T-cell (primary cell): Measurements from ENCODE around the gene RNASET2. TPM values are rescaled to one million over a fixed set of nuclear protein-coding genes. Genes with fewer than 3 reads are reported as not detected.

Source experiments
- ATAC-seq, 4 experiments: fragments of 200-7000 bp in 3 of 4; fragments of 150-1000 bp in 1 of 4; cut with Tn5 transposase; replicated peaks in 1 of 4; 1 replicate in 3 of 4; 2 replicates in 1 of 4; pipeline ENCODE4 v1.10.0; 2021; ENCODE audit warnings: moderate library complexity in 3 of 4, mild to moderate bottlenecking in 2 of 4, moderate number of reproducible peaks in 1 of 4
- CTCF ChIA-PET, 2 donors: fragments of 300-600 bp; sonication (Branson Sonifier 250); formaldehyde crosslinking; loops; one replicate each; lab custom pipeline; 2022; ENCODE audit warnings: antibody characterized with exemption in 2 of 2; lab: Charles Lee
- POLR2A ChIA-PET, 2 donors: fragments of 300-600 bp; sonication (Branson Sonifier 250); formaldehyde crosslinking; loops; one replicate each; lab custom pipeline; 2022; ENCODE audit warnings: antibody characterized with exemption in 2 of 2; lab: Charles Lee
- DNase-seq, 35 experiments: peaks; one replicate each; pipeline versions ENCODE4 v3.0.0 to v3.0.0-alpha.2; 2013 to 2023
- H3K27ac ChIP-seq: one replicate; pipeline ENCODE4 v1.5.1; 2013; ENCODE audit warnings: low read length
- H3K27me3 ChIP-seq, 2 experiments: replicated peaks in 1 of 2; 1 replicate in 1 of 2; 2 replicates in 1 of 2; pipeline versions ENCODE4 v1.6.1 to v1.7.0; 2013; ENCODE audit warnings: low read length in 1 of 2, mixed read lengths in 1 of 2; ENCODE audit not compliant: control insufficient read depth in 2 of 2, insufficient read depth in 2 of 2; ENCODE audit errors: extremely low read depth in 1 of 2
- H3K36me3 ChIP-seq, 2 donors: 1 replicate in 1 of 2; 2 replicates in 1 of 2; pipeline versions ENCODE4 v1.6.1 to v1.7.0; 2013; ENCODE audit warnings: low read length in 1 of 2; ENCODE audit not compliant: control insufficient read depth in 2 of 2, insufficient read depth in 1 of 2; ENCODE audit errors: extremely low read depth in 1 of 2
- H3K4me1 ChIP-seq, 2 experiments: 1 replicate in 1 of 2; 2 replicates in 1 of 2; pipeline versions ENCODE4 v1.6.1 to v1.7.0; 2013; ENCODE audit warnings: low read length in 2 of 2, mixed read lengths in 1 of 2; ENCODE audit not compliant: insufficient read depth in 2 of 2, control insufficient read depth in 1 of 2; ENCODE audit errors: extremely low read depth in 1 of 2
- H3K4me3 ChIP-seq, 2 donors: 1 replicate in 1 of 2; 2 replicates in 1 of 2; pipeline versions ENCODE4 v1.5.1 to v1.7.0; 2013; ENCODE audit warnings: mild to moderate bottlenecking in 2 of 2, low read length in 1 of 2, moderate library complexity in 1 of 2; ENCODE audit not compliant: control insufficient read depth in 1 of 2; ENCODE audit errors: extremely low read depth in 1 of 2
- H3K9me3 ChIP-seq: 2 replicates; pipeline ENCODE4 v1.7.0; 2013
- H3K27ac Mint-ChIP-seq, 2 donors: one replicate each; pipeline ENCODE4 v1.8.0; 2020 to 2021; ENCODE audit warnings: mild to moderate bottlenecking in 2 of 2, mixed read lengths in 2 of 2
- H3K27me3 Mint-ChIP-seq, 2 donors: one replicate each; pipeline ENCODE4 v1.8.0; 2021 to 2022; ENCODE audit warnings: mixed read lengths in 2 of 2
- H3K36me3 Mint-ChIP-seq: one replicate; pipeline ENCODE4 v1.8.0; 2021; ENCODE audit warnings: mixed read lengths
- H3K4me1 Mint-ChIP-seq, 3 donors: one replicate each; pipeline ENCODE4 v1.8.0; 2020 to 2022; ENCODE audit warnings: mixed read lengths in 3 of 3, mild to moderate bottlenecking in 1 of 3
- H3K4me3 Mint-ChIP-seq, 3 donors: one replicate each; pipeline ENCODE4 v1.8.0; 2020 to 2022; ENCODE audit warnings: mild to moderate bottlenecking in 3 of 3, mixed read lengths in 3 of 3, moderate library complexity in 3 of 3
- H3K9me3 Mint-ChIP-seq, 3 donors: one replicate each; pipeline ENCODE4 v1.8.0; 2020 to 2022; ENCODE audit warnings: mixed read lengths in 3 of 3
- WGBS: methylation state at CpG from one replicate; pipeline ENCODE4 v1.1.5; 2013; ENCODE audit warnings: missing lambda C conversion rate; ENCODE audit not compliant: insufficient coverage; 5-methylcytosine and 5-hydroxymethylcytosine counted together
- total RNA-seq, 35 experiments: library from RNA in 6 of 35; stranded (reverse) in 6 of 35; fragments of 120-200 nt in 1 of 35; gene quantifications; one replicate each; pipeline versions ENCODE4 v1.2.1 to v1.2.4 and lab custom pipeline; 2013 to 2026

Gene RNASET2
- total RNA-seq (100 to 1,000 TPM; 121 to 275 (median 252) TPM), total RNA-seq (lab: John Stamatoyannopoulos, UW) (16.2 to 236 (median 122) reads per million in 29 experiments)
- 174 TPM for total RNA-seq (2013)

- peaks cover 68 to 77% (median 76%) of the 10 kb centered on the region in 3 donors for H3K4me1 Mint-ChIP-seq
- ChIA-PET CTCF (interaction anchor here (0.9 to 1.6 kb wide), 6 partner anchors 9 to 34 kb away, joined by 3 to 10 read pairs (median 4); no protein-coding TSS in a partner anchor), POLR2A (interaction anchor here (0.5 to 1.5 kb wide), 10 partner anchors 8 to 88 kb away, joined by 3 to 5 read pairs (median 4); no protein-coding TSS in a partner anchor)
Measured at GRCh38 chr6:166956444-166957086, at the start of gene RNASET2. Gene RNASET2, minus strand, starts transcription at chr6:166956550. Its CDS starts 368 bp downstream, at chr6:166956182.

GRCh38 chr6:167005350-167006159 is 49.2 kb upstream of the RNASET2 start:
- ATAC-seq, result no peak

More at GRCh38 chr6:166956444-166957086, at the start of gene RNASET2:
- Histone ChIP-seq H3K9me3 (no peaks in the 10 kb centered on the region), H3K4me1 (peaks cover 48 to 82% of the 10 kb centered on the region in 2 experiments), H3K4me3 (peak within 1 kb of the TSS; percentile 86 to 92), H3K27me3 (no peaks in the 10 kb centered on the region), H3K27ac (peak within 1 kb of the TSS; percentile 96), H3K36me3 (peaks cover 4 to 8% of the 10 kb centered on the region in 2 donors)
- peak within 1 kb of the TSS; percentile 99 for H3K27ac Mint-ChIP-seq
- under 1% methylated on average over 69 of the region's 71 CpGs for WGBS
- DNase-seq, result peak; percentile 91 to 100 (median 98)
- peak within 1 kb of the TSS; percentile 92 for H3K4me3 Mint-ChIP-seq
- H3K36me3 Mint-ChIP-seq, result peaks cover 15% of the 10 kb centered on the region
- H3K27me3 Mint-ChIP-seq, result no peaks in the 10 kb centered on the region
- peak; percentile 82 to 89 (median 86) for ATAC-seq
- no peaks in the 10 kb centered on the region for H3K9me3 Mint-ChIP-seq

DNA sequence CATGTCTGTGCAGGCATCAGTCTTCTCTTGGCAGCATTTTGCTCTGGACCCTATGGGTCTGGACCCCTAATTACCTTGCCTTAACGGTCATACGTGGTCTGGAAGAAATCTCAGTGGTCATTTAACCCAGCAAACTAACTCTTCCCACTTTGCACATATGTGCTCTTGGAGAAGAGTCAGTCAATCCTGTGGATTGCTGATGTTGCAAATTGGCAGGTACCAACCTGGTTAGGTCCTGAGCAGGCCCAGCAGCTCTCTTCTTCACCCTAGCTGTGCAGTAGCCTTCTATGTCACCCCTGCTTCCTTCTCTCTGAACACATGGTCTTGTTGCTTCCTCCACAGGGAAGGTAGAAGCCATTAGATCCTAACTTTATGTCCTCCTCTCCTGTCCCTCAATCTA is 44.4 kb upstream of the RNASET2 start:
- no peaks in the 10 kb centered on the region for H3K27me3 Mint-ChIP-seq
- no peak overlapping the region for H3K27ac ChIP-seq
- peak overlapping the region; percentile 83 to 88 (median 85) for H3K4me3 Mint-ChIP-seq
- H3K36me3 ChIP-seq, result peaks cover 2 to 15% of the 10 kb centered on the region in 2 donors
- H3K4me1 ChIP-seq, result peaks cover 6 to 19% of the 10 kb centered on the region in 2 experiments
- no peak for ATAC-seq
- H3K27me3 ChIP-seq, result no peaks in the 10 kb centered on the region
- peak overlapping the region in 1 of 2 donors; percentile 44 for H3K27ac Mint-ChIP-seq
- H3K4me3 ChIP-seq, result no peak overlapping the region
- CTCF ChIA-PET, result interaction anchor here (1.1 to 1.2 kb wide), 3 partner anchors 141 to 620 kb away, joined by 3 to 8 read pairs (median 7); no protein-coding TSS in a partner anchor
- peaks cover 13% of the 10 kb centered on the region for H3K36me3 Mint-ChIP-seq
- H3K9me3 ChIP-seq, result no peaks in the 10 kb centered on the region
- H3K4me1 Mint-ChIP-seq, result peaks cover 31 to 40% (median 34%) of the 10 kb centered on the region in 3 donors
- no peak for DNase-seq
- H3K9me3 Mint-ChIP-seq, result no peaks in the 10 kb centered on the region
- POLR2A ChIA-PET, result no interaction called here
- WGBS, result no CpG with 5 or more reads among the region's 2 CpGs

More at GRCh38 chr6:167005350-167006159, 49.2 kb upstream of the RNASET2 start:
- Mint-ChIP-seq H3K4me1 (peaks cover 17 to 19% (median 18%) of the 10 kb centered on the region in 3 donors), H3K27ac (no peak overlapping the region), H3K36me3 (peaks cover 42% of the 10 kb centered on the region), H3K4me3 (no peak overlapping the region), H3K27me3 (no peaks in the 10 kb centered on the region), H3K9me3 (no peaks in the 10 kb centered on the region)
- no peak overlapping the region for H3K27ac ChIP-seq
- WGBS, result 97% methylated on average over 5 of the region's 12 CpGs
- no peaks in the 10 kb centered on the region for H3K27me3 ChIP-seq
- ChIA-PET POLR2A (interaction anchor here in 1 of 2 donors (0.5 kb wide), 1 partner anchor 27 kb away, joined by 11 read pairs; no protein-coding TSS in a partner anchor), CTCF (interaction anchor here in 1 of 2 donors (2.2 kb wide), 1 partner anchor 16 kb away, joined by 6 read pairs; no protein-coding TSS in a partner anchor)
- no peaks in the 10 kb centered on the region for H3K9me3 ChIP-seq
- no peak overlapping the region for H3K4me3 ChIP-seq
- H3K4me1 ChIP-seq, result peaks cover 2 to 6% of the 10 kb centered on the region in 2 experiments
- DNase-seq, result no peak
- peaks cover 6 to 37% of the 10 kb centered on the region in 2 donors for H3K36me3 ChIP-seq

DNA sequence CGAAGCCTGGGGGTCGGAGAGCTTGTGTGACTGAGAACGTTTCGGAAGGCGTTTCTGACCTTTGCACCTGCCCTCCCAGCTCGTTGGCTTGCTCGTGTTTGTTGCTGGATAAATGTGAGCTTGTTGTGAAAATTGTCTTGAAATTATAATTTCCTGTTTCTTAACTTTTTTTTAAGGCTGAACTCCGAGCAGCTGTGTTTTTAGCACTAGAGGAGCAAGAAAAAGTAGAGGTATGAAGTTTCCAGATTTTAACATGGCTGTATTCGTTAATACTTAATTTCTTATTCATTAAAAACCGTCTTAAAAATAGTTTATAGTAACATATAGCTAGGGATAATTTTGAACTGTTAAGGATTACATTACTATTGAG is 43.5 kb upstream of the RNASET2 start:
- ATAC-seq (no peak), DNase-seq (peak in 5 of 35 experiments; percentile 1 to 35 (median 4))
- Mint-ChIP-seq H3K27ac (peak overlapping the region; percentile 72 to 75), H3K36me3 (peaks cover 8% of the 10 kb centered on the region), H3K9me3 (no peaks in the 10 kb centered on the region), H3K4me3 (peak overlapping the region; percentile 83 to 88 (median 85)), H3K4me1 (peaks cover 30 to 40% (median 32%) of the 10 kb centered on the region in 3 donors), H3K27me3 (no peaks in the 10 kb centered on the region)
- POLR2A ChIA-PET, result interaction anchor here (0.6 to 1.1 kb wide), 2 partner anchors 44 to 406 kb away, joined by 3 to 4 read pairs; no protein-coding TSS in a partner anchor
- CTCF ChIA-PET, result interaction anchor here (0.8 to 1.7 kb wide), 10 partner anchors 10 to 619 kb away, joined by 3 to 27 read pairs (median 4); no protein-coding TSS in a partner anchor
- H3K4me3 ChIP-seq, result peak overlapping the region; percentile 82 to 98
- no peaks in the 10 kb centered on the region for H3K27me3 ChIP-seq
- no peaks in the 10 kb centered on the region for H3K9me3 ChIP-seq
- peaks cover 0 to 11% of the 10 kb centered on the region in 2 donors for H3K36me3 ChIP-seq
- no peak overlapping the region for H3K27ac ChIP-seq
- H3K4me1 ChIP-seq, result peaks cover 6 to 19% of the 10 kb centered on the region in 2 experiments
- WGBS, result 0% methylated on average over 1 of the region's 10 CpGs

DNA sequence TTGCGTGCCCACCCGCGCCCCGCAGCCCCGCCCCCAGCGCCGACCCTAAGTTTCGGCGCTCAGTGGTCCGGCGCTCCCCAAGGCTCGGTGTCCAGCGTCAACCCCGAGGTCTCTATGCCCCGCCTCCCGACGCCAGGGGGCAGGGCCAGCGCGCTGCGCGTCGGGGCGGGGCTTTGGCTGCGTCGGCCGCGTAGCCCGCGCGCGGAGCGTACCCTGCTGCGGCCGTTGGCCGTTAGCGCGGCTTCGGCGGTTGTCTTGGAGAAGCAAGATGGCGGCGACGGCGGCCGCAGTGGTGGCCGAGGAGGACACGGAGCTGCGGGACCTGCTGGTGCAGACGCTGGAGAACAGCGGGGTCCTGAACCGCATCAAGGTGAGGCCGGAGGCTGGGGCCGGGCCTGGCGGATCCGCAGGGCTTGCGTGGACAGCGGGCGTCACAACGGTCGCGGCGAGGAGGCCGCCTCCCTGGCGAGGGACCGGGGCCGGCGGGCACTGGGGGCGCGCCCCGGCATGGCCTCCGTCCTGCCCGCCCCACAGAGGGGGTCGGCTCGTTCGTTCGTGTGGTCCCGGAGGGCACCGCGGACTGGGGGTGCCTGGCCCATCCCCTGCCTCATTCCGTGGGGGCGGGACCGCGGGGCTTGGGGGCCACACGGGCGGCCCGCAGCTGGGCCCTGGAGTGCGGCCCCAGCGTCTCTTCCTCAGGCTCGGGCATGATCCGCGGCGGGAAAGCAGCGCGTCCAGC is 43.0 kb upstream of the RNASET2 start, which contains the start of gene CEP43:
TSS of gene CEP43 (plus strand) at position 253 of the 739 bp plus-strand sequence. CDS start at position 269, 16 bp downstream.
- Mint-ChIP-seq H3K4me3 (peak within 1 kb of the TSS; percentile 84 to 89 (median 85)), H3K27ac (peak within 1 kb of the TSS; percentile 72 to 76), H3K36me3 (peaks cover 9% of the 10 kb centered on the region), H3K9me3 (no peaks in the 10 kb centered on the region), H3K4me1 (peaks cover 30 to 40% (median 32%) of the 10 kb centered on the region in 3 donors), H3K27me3 (no peaks in the 10 kb centered on the region)
- peak within 1 kb of the TSS; percentile 95 to 98 for H3K4me3 ChIP-seq
- WGBS, result under 1% methylated on average over 93 of the region's 93 CpGs
- ATAC-seq, result peak; percentile 91 to 96 (median 96)
- no peaks in the 10 kb centered on the region for H3K9me3 ChIP-seq
- H3K27me3 ChIP-seq, result no peaks in the 10 kb centered on the region
- peaks cover 6 to 19% of the 10 kb centered on the region in 2 experiments for H3K4me1 ChIP-seq
- DNase-seq, result peak; percentile 58 to 92 (median 75)
- POLR2A ChIA-PET, result interaction anchor here (0.6 to 1.1 kb wide), 2 partner anchors 43 to 406 kb away, joined by 3 to 4 read pairs; no protein-coding TSS in a partner anchor
- CTCF ChIA-PET, result interaction anchor here (0.8 to 1.7 kb wide), 11 partner anchors 10 to 618 kb away, joined by 3 to 27 read pairs (median 3); no protein-coding TSS in a partner anchor
- H3K27ac ChIP-seq, result peak within 1 kb of the TSS; percentile 24
- H3K36me3 ChIP-seq, result peaks cover 0 to 8% of the 10 kb centered on the region in 2 donors
